Left lung (tissue), 10 donors: ENCODE measurements around the gene TICRR. TPM values are rescaled to one million over a fixed set of nuclear protein-coding genes. Genes with fewer than 3 reads are reported as not detected.
A peak's percentile ranks its signal among the peaks of the same experiment; 100 is the strongest.

ENCODE experiments used
- ATAC-seq: fragments of 200-7000 bp; cut with Tn5 transposase; one replicate; pipeline ENCODE4 v1.9.1; 2020; ENCODE audit warnings: moderate library complexity
- DNase-seq, 4 donors: peaks; one replicate each; pipeline ENCODE4 v3.0.0-alpha.2; 2013 to 2020
- H3K27ac ChIP-seq, 2 donors: fragments of 200-600 bp; sonication (generic) in 1 of 2; one replicate each; pipeline versions ENCODE4 v1.5.0 to v1.8.0; 2020 to 2021
- H3K27me3 ChIP-seq, 2 donors: fragments of 200-600 bp; sonication (generic) in 1 of 2; one replicate each; pipeline versions ENCODE4 v1.5.0 to v1.8.0; 2020 to 2021
- H3K36me3 ChIP-seq, 2 donors: fragments of 200-600 bp; sonication (generic) in 1 of 2; one replicate each; pipeline versions ENCODE4 v1.5.0 to v1.8.0; 2020 to 2021
- H3K4me1 ChIP-seq, 2 donors: fragments of 200-600 bp; one replicate each; pipeline ENCODE4 v1.8.0; 2021
- H3K4me3 ChIP-seq, 2 donors: fragments of 200-600 bp; sonication (generic) in 1 of 2; one replicate each; pipeline versions ENCODE4 v1.5.0 to v1.8.0; 2020 to 2021; ENCODE audit warnings: mild to moderate bottlenecking in 1 of 2
- H3K9me3 ChIP-seq, 2 donors: fragments of 200-600 bp; sonication (generic) in 1 of 2; one replicate each; pipeline versions ENCODE4 v1.5.0 to v1.8.0; 2020 to 2021
- CTCF ChIP-seq, 2 donors: fragments of 200-600 bp; sonication (generic) in 1 of 2; IDR thresholded peaks; one replicate each; pipeline versions ENCODE4 v1.5.0 to v1.8.0; 2021; ENCODE audit warnings: antibody characterized with exemption in 2 of 2
- intact Hi-C, 2 donors: fragments of 100-400 bp; cut with DNase I; formaldehyde crosslinking; loops; one replicate each; pipeline versions ENCODE4 v1.11.2 to v1.14.2; 2022
- polyA plus RNA-seq, 6 donors: library from polyadenylated mRNA; unstranded; fragments of 120-200 nt; gene quantifications; one replicate each; pipeline ENCODE4 v1.2.1, GENCODE V29; 2013; ENCODE audit not compliant: insufficient read length in 6 of 6
- total RNA-seq, 2 donors: library from RNA; stranded (reverse); fragmentation: NEBNext Ultra II Directional; extraction: Animal tissue kit (Norgen Biotek cat#: 25700); gene quantifications; one replicate each; pipeline ENCODE4 v1.2.1, GENCODE V29; 2021
- donor health status: DM: no; HTN: yes; CAD: no.
- donor health status: DM: no; HTN: no; CAD: no.

TICRR gene
- total and polyA plus RNA-seq, 8 donors = 1.7 to 17.7 (median 10.2) TPM

GRCh38 chr15:89569090-89569745 is 6.1 kb upstream of the TICRR start:
- DNase-seq (no peak), ATAC-seq (no peak)
- H3K27ac ChIP-seq = no peak overlapping the region
- TF ChIP-seq CTCF (IDR thresholded peaks at IDR 0.05) = no peak
- intact Hi-C loops = no loop called here
- no peaks in the 10 kb centered on the region for H3K27me3 ChIP-seq
- no peak overlapping the region for H3K4me3 ChIP-seq
- no peaks in the 10 kb centered on the region for H3K36me3 ChIP-seq
- no peaks in the 10 kb centered on the region for H3K4me1 ChIP-seq
- no peaks in the 10 kb centered on the region for H3K9me3 ChIP-seq

- DNase-seq = peak in 3 of 4 donors; percentile 11 to 88 (median 36)
- TF ChIP-seq CTCF (IDR thresholded peaks at IDR 0.05) = no peak
- no peak overlapping the region for H3K27ac ChIP-seq
- no peaks in the 10 kb centered on the region for H3K36me3 ChIP-seq
- intact Hi-C loops = no loop called here
- ATAC-seq = no peak
- H3K27me3 ChIP-seq = no peaks in the 10 kb centered on the region
- no peaks in the 10 kb centered on the region for H3K9me3 ChIP-seq
- H3K4me1 ChIP-seq = peaks cover 5 to 21% of the 10 kb centered on the region in 2 donors
- peak overlapping the region; percentile 89 to 93 for H3K4me3 ChIP-seq
Observed at GRCh38 chr15:89575656-89576416, 567 bp downstream of the TICRR start.

GRCh38 chr15:89576417-89576773 is 1.1 kb downstream of the TICRR start:
- Histone ChIP-seq H3K4me1 (peaks cover 5 to 21% of the 10 kb centered on the region in 2 donors), H3K36me3 (no peaks in the 10 kb centered on the region), H3K27me3 (no peaks in the 10 kb centered on the region), H3K27ac (no peak overlapping the region), H3K9me3 (no peaks in the 10 kb centered on the region), H3K4me3 (peak overlapping the region; percentile 89 to 93)
- TF ChIP-seq CTCF (IDR thresholded peaks at IDR 0.05) = no peak
- ATAC-seq (no peak), DNase-seq (no peak)
- intact Hi-C loops = no loop called here

- Histone ChIP-seq H3K27me3 (no peaks in the 10 kb centered on the region), H3K4me1 (peaks cover 5 to 21% of the 10 kb centered on the region in 2 donors)
- no peak for ATAC-seq
Observed at GRCh38 chr15:89577776-89578115, 2.5 kb downstream of the TICRR start.

More at GRCh38 chr15:89577776-89578115, 2.5 kb downstream of the TICRR start:
- no peak for DNase-seq
- H3K27ac ChIP-seq = no peak overlapping the region
- no peaks in the 10 kb centered on the region for H3K36me3 ChIP-seq
- H3K9me3 ChIP-seq = no peaks in the 10 kb centered on the region
- intact Hi-C loops = no loop called here
- no peak for TF ChIP-seq CTCF (IDR thresholded peaks at IDR 0.05)
- H3K4me3 ChIP-seq = no peak overlapping the region
